ENCODE data around the gene SELENOF. TPM values are rescaled to one million over a fixed set of nuclear protein-coding genes. Genes with fewer than 3 reads are reported as not detected.

Gene SELENOF
- total RNA-seq, 4 donors from 2014 or later: 71.0 to 123 (median 102) TPM

DNA sequence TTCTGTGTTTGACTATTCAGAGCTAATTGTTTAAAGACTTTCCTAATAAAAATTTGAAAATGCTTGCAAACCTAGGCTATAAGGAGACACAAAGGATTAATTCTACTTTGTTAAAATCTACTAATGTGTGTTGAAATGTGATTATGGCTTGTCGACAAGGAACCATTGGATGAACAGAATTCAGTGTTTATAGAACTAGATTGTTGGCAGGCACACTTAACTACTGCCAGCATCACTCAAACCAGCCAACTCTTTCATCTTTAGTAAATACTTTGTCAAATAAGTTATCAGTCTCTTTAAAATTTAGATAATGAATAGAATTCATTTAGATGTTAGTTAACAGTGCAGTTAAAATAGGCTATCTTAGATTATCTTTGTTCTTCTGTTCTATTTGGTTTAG lies 28.1 kb upstream of the SELENOF start:
- TF ChIP-seq, protein P1, sequence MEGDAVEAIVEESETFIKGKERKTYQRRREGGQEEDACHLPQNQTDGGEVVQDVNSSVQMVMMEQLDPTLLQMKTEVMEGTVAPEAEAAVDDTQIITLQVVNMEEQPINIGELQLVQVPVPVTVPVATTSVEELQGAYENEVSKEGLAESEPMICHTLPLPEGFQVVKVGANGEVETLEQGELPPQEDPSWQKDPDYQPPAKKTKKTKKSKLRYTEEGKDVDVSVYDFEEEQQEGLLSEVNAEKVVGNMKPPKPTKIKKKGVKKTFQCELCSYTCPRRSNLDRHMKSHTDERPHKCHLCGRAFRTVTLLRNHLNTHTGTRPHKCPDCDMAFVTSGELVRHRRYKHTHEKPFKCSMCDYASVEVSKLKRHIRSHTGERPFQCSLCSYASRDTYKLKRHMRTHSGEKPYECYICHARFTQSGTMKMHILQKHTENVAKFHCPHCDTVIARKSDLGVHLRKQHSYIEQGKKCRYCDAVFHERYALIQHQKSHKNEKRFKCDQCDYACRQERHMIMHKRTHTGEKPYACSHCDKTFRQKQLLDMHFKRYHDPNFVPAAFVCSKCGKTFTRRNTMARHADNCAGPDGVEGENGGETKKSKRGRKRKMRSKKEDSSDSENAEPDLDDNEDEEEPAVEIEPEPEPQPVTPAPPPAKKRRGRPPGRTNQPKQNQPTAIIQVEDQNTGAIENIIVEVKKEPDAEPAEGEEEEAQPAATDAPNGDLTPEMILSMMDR (IDR thresholded peaks at IDR 0.05): no peak
- TF ChIP-seq POLR2AphosphoS5 (IDR thresholded peaks at IDR 0.05): no peak
- no peak for TF ChIP-seq POLR2A (IDR thresholded peaks at IDR 0.05)
- no peak for TF ChIP-seq EP300 (IDR thresholded peaks at IDR 0.05)
- no peak for ATAC-seq
- no peak overlapping the region for H3K27ac ChIP-seq
- no peaks in the 10 kb centered on the region for H3K27me3 ChIP-seq
- H3K4me1 ChIP-seq: peaks cover 0 to 15% (median 0%) of the 10 kb centered on the region in 3 donors
- 16 to 20% methylated on average over 1 of the region's 1 CpG for WGBS, 2 donors (ENCODE audit: low coverage in 1 of 2)
- H3K4me3 ChIP-seq: no peak overlapping the region
- no peaks in the 10 kb centered on the region for H3K9me3 ChIP-seq
- no peaks in the 10 kb centered on the region for H3K36me3 ChIP-seq

GRCh38 chr1:86940599-86940998 lies 26.7 kb upstream of the SELENOF start:
- no peak overlapping the region for H3K4me3 ChIP-seq
- no peaks in the 10 kb centered on the region for H3K27me3 ChIP-seq
- WGBS, 2 donors (ENCODE audit: low coverage in 1 of 2): 100% methylated on average over 2 of the region's 2 CpGs
- H3K4me1 ChIP-seq: peaks cover 0 to 15% (median 0%) of the 10 kb centered on the region in 3 donors
- no peak overlapping the region for H3K27ac ChIP-seq
- TF ChIP-seq EP300 (IDR thresholded peaks at IDR 0.05) (no peak), POLR2AphosphoS5 (IDR thresholded peaks at IDR 0.05) (no peak), POLR2A (IDR thresholded peaks at IDR 0.05) (no peak)
- TF ChIP-seq, protein P1 (IDR thresholded peaks at IDR 0.05): no peak
- no peaks in the 10 kb centered on the region for H3K9me3 ChIP-seq
- no peaks in the 10 kb centered on the region for H3K36me3 ChIP-seq
- no peak for ATAC-seq

DNA sequence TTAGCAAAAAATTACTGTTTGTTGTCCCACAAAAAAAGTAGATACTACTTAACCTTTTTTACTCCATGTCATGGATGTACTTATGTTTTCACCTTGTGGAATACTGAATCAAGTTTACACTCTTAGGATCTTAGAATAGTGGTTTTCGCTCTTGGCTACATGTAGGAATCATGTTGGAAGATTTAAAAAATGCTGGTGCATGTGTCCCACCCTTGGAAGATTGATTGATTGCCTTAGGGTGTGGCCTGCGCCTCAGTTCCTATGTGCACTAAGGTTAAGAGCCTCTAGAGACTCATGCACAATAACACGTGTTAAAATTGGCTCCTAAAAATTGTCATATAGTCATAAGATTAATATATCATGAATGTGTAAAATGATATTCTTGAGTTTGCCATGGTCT lies 25.5 kb upstream of the SELENOF start:
- TF ChIP-seq POLR2A (IDR thresholded peaks at IDR 0.05) (no peak), EP300 (IDR thresholded peaks at IDR 0.05) (no peak), POLR2AphosphoS5 (IDR thresholded peaks at IDR 0.05) (no peak)
- TF ChIP-seq, protein P1 (IDR thresholded peaks at IDR 0.05): no peak
- Histone ChIP-seq H3K9me3 (no peaks in the 10 kb centered on the region), H3K27me3 (no peaks in the 10 kb centered on the region), H3K4me3 (no peak overlapping the region), H3K4me1 (peaks cover 0 to 15% (median 0%) of the 10 kb centered on the region in 3 donors), H3K36me3 (no peaks in the 10 kb centered on the region), H3K27ac (no peak overlapping the region)
- WGBS, 2 donors (ENCODE audit: low coverage in 1 of 2): 83% methylated on average over 3 of the region's 3 CpGs; no CpG with 5 or more reads in 1 of the 2 donors
- ATAC-seq: no peak

DNA sequence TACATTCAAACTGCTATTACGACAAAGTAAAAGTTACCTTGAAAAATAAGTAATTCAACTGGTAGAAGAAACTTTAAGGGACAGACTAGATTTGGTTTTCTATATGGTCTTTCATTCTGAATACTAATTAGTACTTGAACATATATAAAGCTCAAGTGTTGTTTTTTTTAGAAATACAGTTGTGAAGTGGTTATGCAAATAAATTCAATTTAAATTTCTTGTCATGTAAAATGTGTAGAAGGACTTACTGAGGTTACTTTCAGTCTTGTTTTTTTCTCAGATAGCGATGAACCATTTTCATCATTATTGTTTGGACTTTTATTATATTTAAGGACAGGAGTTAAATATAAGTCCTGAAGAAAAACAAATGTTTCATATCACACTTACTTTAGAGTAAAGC lies 24.9 kb upstream of the SELENOF start:
- no peaks in the 10 kb centered on the region for H3K9me3 ChIP-seq
- WGBS, 2 donors (ENCODE audit: low coverage in 1 of 2): 92 to 100% methylated on average over 2 of the region's 2 CpGs
- peaks cover 0 to 15% (median 0%) of the 10 kb centered on the region in 3 donors for H3K4me1 ChIP-seq
- H3K4me3 ChIP-seq: no peak overlapping the region
- no peaks in the 10 kb centered on the region for H3K27me3 ChIP-seq
- no peak for ATAC-seq
- no peak overlapping the region for H3K27ac ChIP-seq
- no peaks in the 10 kb centered on the region for H3K36me3 ChIP-seq
- TF ChIP-seq, protein P1 (IDR thresholded peaks at IDR 0.05): no peak
- TF ChIP-seq POLR2AphosphoS5 (IDR thresholded peaks at IDR 0.05) (no peak), POLR2A (IDR thresholded peaks at IDR 0.05) (no peak), EP300 (IDR thresholded peaks at IDR 0.05) (no peak)

GRCh38 chr1:86938450-86938849 lies 24.5 kb upstream of the SELENOF start:
- Histone ChIP-seq H3K4me3 (no peak overlapping the region), H3K27ac (no peak overlapping the region), H3K4me1 (peaks cover 0 to 15% (median 0%) of the 10 kb centered on the region in 3 donors), H3K36me3 (no peaks in the 10 kb centered on the region), H3K27me3 (no peaks in the 10 kb centered on the region), H3K9me3 (no peaks in the 10 kb centered on the region)
- WGBS, 2 donors (ENCODE audit: low coverage in 1 of 2): 36% methylated on average over 1 of the region's 1 CpG; no CpG with 5 or more reads in 1 of the 2 donors
- ATAC-seq: no peak
- TF ChIP-seq POLR2A (IDR thresholded peaks at IDR 0.05) (no peak), POLR2AphosphoS5 (IDR thresholded peaks at IDR 0.05) (no peak), EP300 (IDR thresholded peaks at IDR 0.05) (no peak)
- TF ChIP-seq, protein P1 (IDR thresholded peaks at IDR 0.05): no peak
